Hematopoietic multipotent progenitor cell treated with erythropoietin and hydrocortisone succinate and interleukin-3 and kit ligand, for 8 days (in vitro differentiated cells): ENCODE data around the gene WLS.
"Not testable (repeated sequence)": the region's sequence is repeated elsewhere in the genome, so short reads cannot be mapped to it uniquely, and the experiment has no call there.

Source experiments
- DNase-seq: peaks from one replicate; pipeline ENCODE4 v3.0.0-alpha.2; 2015

The WLS gene

GRCh38 chr1:68162761-68163160, 69.6 kb downstream of the WLS start:
- no peak for DNase-seq

- not testable (repeated sequence) for DNase-seq
Measured at GRCh38 chr1:68161672-68162071, 70.7 kb downstream of the WLS start.

DNA sequence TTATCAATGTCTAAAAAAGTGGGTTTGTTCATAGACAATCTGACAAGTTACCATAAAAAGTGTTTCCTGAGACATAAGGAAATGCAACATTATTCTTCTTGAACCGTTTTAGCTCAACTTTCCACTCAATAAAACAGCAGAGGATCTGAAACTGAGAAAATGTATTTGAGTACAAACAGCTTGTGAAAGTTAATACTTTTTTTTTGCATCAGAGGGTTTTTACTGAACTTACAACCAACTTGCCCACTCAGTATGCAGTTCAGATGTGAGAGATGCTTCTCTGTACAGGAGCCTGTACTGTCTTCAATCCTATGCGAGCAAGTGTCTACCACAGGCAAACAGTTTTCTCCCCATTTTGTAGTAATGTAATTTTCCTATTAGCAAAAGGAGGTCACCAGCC, 71.4 kb downstream of the WLS start:
- DNase-seq = not testable (repeated sequence)

DNA sequence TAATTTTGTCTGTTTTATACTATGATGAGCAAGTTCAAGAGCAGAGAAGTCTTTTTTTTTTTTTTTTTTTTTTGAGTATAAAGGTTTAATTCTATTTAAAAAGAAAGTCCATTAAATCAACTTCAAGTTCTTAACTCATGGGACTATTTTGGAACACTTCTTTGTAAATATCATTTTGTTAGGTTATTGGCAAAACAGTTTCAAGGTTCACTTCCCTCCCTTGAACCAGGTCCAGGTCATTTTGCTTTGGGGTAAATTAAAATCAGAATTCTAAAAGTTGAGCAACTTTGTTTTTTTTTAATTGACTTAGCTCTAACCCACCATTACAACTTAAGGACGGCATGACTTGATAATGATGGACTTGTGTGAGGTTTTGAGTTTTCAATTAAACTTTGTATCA, 72.3 kb downstream of the WLS start:
- no peak for DNase-seq

DNA sequence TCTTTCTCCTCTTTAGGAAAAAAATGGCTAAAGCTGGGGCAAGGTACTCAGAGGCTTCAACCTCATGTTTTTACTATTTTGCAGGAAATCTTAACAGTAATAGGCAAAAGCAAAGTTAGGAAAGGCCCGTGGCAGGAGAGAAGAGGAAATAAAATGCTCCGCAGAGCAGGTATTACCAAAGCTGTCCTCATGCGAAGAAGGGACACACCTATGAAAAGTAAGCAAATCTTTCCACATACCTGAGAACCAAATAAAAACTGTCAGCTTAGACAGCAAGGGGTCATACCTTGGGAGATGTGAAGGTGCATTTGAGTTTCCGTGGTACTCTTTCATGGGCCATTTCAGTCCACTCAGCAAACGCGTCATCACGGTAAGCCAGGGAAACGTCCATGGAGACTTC, 73.5 kb downstream of the WLS start:
- no peak for DNase-seq

DNA sequence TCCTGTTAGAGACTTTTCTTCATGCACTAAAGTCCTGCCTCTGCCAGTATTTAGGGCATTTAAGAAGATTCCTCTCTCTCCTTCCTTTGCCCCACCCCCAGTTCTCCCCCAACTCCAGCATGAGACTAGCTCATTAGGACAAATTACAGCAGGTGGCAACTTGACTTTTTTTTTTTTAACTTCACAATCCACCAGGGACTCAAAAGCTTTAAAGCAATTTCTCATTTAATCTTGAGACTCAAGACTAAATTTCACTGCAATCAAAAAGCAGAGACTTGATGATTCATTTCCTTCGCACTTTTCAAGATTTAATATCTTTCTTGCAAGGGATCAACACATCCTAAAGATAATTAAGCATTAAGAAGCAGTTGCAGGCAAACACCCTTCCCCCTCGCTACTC, 74.9 kb downstream of the WLS start:
- DNase-seq = no peak

DNA sequence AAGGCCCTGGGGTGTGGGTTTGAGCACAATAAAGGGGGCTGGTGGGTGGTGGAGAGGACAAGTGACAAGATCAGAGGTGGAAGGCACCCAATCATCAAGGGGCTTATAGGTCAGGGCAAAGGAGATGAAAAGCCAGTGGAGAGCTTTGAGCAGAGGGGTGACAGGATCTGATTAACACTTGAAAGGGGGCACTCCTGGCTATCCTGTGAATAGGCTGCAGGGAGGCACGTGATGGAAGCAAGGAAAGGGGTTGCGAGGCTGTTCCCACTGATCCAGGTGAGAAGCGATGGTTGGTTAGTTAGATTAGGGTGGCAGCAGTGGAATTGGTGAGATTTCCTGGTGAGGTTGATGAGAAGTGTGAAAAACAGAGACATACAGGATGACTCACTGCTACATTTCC, 80.6 kb downstream of the WLS start:
- no peak for DNase-seq

GRCh38 chr1:68149907-68150306, 82.4 kb downstream of the WLS start:
- no peak for DNase-seq

- no peak for DNase-seq
Measured at GRCh38 chr1:68149110-68149798, 83.1 kb downstream of the WLS start.

DNA sequence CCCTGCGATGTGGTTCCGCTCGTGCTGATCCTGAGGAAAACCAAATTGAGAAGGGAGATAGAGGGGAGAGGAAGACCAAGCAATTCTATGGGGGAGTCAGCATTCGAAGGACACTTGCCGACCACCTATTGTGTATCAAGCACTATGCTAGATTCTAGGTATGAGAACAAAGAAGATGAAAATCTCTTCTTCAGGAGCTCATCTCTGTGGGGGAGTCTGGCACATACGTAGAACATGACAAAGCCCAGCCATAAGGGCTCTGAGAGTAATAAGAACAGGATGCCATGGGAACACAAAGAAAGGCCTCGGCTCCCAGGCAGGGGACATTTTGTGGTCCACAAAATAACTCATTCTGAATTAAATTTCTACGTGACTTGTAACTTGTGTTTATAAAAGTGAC, 83.7 kb downstream of the WLS start:
- no peak for DNase-seq

- DNase-seq = no peak
Measured at GRCh38 chr1:68147534-68148171, 84.7 kb downstream of the WLS start.

- DNase-seq = no peak
Measured at GRCh38 chr1:68145418-68146126, 86.8 kb downstream of the WLS start.

GRCh38 chr1:68144856-68145255, 87.5 kb downstream of the WLS start:
- no peak for DNase-seq

GRCh38 chr1:68143633-68144032, 88.7 kb downstream of the WLS start:
- DNase-seq = no peak

GRCh38 chr1:68142461-68142860, 89.9 kb downstream of the WLS start:
- DNase-seq = no peak

DNA sequence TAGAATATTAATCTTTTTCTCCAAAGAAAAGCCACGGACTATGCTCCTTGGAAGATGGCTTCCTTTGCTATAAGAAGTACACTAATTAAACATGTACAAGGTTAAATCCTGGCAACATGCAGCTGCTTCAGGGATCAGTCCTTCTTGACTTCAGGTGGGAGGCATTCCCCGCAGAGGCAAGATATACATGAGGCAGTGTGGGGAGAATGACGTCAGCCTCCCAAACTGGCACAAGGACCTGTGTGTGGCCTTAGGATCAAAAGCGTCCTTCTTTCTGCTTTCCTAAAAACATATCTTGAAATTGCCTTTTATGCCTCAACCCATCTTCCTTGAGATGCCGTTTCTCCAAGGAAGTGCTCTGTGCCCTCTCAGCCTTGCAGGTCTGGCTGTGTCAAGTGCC, 90.3 kb downstream of the WLS start:
- no peak for DNase-seq

DNA sequence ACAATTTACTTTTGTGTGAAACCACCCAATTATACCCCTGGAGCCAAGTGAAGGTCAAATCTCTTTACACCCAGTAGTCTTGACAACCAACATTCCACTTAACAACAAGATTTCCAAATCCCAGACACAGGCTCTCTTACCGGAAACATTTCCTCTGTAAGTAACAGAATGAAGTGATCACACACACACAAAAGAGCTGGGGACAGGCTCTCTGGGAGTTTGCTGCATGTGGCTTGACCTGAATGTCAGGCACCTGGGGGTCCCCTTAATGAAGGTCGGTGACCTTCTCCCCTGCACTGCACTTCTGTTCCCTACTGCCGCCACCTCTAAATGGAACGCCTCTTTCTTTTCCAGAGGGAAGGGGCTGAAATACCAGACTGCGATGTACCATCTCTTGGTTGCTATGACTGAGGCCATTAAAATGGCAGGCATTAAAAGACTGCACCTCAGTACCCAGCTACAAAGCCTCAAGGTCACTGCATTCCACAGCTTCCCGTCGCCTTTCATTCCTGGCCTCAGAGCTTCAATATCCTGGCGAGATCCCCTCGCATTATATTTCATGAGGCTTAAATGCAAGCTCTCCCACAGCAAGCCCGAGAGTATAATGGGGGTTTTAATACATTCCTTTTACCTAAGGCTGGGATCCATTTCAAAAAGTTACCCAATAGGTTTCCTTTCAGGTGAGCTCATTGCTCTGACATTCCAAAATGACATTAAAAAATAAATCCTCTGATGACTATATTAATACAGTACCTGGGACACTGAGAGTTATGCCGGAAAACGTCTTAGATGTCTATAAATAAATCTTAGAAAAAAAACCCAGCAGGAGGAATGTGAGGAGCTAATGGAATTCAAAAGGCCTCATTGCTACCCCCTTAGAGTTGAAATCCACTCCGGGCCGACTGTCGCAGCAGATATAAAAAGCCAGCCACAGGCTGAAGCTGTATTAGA, 91.0 kb downstream of the WLS start:
- no peak for DNase-seq

DNA sequence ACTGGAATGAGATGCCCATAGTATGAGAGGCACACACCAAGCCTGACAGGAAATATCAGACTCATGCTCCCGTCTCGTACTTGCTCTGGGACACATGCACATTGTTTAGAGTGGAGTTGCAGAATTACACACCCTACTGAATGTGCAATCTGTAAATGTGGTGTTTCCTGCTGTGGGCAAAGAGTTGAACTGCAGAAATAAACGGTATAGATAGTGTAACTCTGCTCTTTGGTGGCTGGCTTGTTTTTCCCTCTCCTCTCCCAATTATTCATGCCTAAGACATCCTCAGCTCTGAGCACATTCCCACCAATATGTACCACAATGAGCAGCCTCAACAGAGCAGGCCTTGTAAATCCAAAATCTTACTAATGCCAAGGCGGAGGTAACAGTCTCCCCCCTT, 91.8 kb downstream of the WLS start:
- no peak for DNase-seq

- DNase-seq = no peak
Measured at GRCh38 chr1:68136187-68136586, 96.1 kb downstream of the WLS start.

GRCh38 chr1:68132426-68133130, 99.7 kb downstream of the WLS start:
- DNase-seq = no peak

DNA sequence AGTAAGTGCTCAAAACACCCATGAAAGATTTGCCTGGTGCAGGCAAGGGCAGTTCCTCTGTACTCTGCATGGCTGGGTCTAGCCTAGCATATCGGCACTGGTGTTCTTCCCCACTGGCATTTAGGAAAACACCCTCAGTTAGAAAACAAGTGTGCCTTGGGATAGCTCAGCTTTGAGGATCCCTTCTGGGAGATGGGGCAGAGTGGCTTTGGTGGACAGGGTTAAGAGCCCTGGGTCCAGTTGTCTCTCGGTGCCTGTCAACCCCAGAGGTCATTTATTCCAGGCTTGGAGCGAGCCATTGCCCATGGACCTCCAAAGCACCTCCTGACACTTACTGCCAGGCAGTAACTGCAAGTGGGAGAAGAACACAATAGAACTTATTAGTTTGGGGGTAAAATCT, 101.1 kb downstream of the WLS start:
- DNase-seq = no peak

- DNase-seq = no peak
Measured at GRCh38 chr1:68129536-68130250, 102.6 kb downstream of the WLS start.
